ENCODE data around the gene SLC9A9.

DNA sequence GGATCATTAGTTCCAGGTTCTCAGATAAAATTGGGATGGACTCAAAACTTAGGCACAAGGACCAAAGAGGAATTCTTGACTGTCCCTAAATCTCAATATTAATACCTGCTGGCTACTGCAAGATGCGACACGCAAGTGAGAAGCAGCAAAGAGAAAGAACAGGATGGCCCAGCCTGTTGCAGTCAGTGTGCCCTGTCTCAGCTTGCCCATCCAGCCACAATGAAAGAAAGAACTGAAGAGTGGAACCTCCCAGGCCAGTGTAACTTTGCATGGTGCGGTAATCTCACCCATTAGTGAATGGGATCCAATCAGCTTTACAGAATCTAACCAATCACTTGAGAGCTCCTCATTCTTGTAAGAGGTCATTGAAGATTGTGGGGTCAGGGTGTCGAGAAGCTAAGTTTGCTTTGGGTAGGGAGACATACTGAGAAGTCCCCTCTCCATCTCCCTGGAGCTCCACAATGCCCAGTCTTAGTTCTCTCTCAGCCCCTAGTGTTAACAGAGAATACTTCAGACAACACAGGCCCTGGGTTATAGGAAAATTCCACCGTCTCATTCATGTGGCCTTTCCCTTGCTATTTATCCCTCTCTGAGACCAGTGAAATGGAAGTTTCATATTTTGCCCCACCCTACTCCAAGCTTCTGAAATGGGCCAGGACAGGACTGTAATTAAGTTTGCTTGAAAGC is 3.2 kb upstream of the SLC9A9 start:
- TF ChIP-seq POLR2A (IDR thresholded peaks at IDR 0.05; ENCODE audit: low read depth), result no peak
- TF ChIP-seq POLR2AphosphoS5 (IDR thresholded peaks at IDR 0.05), result no peak
- TF ChIP-seq, protein P1, sequence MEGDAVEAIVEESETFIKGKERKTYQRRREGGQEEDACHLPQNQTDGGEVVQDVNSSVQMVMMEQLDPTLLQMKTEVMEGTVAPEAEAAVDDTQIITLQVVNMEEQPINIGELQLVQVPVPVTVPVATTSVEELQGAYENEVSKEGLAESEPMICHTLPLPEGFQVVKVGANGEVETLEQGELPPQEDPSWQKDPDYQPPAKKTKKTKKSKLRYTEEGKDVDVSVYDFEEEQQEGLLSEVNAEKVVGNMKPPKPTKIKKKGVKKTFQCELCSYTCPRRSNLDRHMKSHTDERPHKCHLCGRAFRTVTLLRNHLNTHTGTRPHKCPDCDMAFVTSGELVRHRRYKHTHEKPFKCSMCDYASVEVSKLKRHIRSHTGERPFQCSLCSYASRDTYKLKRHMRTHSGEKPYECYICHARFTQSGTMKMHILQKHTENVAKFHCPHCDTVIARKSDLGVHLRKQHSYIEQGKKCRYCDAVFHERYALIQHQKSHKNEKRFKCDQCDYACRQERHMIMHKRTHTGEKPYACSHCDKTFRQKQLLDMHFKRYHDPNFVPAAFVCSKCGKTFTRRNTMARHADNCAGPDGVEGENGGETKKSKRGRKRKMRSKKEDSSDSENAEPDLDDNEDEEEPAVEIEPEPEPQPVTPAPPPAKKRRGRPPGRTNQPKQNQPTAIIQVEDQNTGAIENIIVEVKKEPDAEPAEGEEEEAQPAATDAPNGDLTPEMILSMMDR (IDR thresholded peaks at IDR 0.05), result no peak
- TF ChIP-seq EP300 (IDR thresholded peaks at IDR 0.05), result no peak

Data from esophagus muscularis mucosa (tissue), 4 donors.